ENCODE data around the gene UQCC2. TPM values are rescaled to one million over a fixed set of nuclear protein-coding genes. Genes with fewer than 3 reads are reported as not detected.

The UQCC2 gene
- total and polyA plus RNA-seq, 2 of the 8 experiments (the other 6 are each of a cell fraction or from before 2014, with no cell fraction given) = 52.1 to 104 TPM

DNA sequence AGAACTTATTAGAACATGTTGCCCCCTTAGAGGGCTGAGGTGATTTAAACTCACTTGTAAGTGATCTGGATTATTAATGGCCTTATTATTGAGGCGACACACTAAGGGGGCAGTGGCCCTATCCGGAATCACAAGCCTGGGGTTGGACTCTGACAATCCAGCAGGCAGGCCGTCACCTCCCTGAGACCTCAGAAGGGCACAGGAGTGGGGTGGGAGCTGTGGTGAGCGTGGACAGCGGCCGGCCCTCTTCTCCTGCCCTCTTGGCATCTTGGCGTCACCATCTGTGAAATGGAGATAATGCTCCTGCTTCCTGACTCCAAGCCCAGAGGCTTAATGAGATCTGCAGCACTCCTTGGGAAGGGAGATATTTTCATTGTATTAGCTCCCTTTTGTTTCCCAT, 15.6 kb upstream of the UQCC2 start (continued):
- TF ChIP-seq, protein P1, sequence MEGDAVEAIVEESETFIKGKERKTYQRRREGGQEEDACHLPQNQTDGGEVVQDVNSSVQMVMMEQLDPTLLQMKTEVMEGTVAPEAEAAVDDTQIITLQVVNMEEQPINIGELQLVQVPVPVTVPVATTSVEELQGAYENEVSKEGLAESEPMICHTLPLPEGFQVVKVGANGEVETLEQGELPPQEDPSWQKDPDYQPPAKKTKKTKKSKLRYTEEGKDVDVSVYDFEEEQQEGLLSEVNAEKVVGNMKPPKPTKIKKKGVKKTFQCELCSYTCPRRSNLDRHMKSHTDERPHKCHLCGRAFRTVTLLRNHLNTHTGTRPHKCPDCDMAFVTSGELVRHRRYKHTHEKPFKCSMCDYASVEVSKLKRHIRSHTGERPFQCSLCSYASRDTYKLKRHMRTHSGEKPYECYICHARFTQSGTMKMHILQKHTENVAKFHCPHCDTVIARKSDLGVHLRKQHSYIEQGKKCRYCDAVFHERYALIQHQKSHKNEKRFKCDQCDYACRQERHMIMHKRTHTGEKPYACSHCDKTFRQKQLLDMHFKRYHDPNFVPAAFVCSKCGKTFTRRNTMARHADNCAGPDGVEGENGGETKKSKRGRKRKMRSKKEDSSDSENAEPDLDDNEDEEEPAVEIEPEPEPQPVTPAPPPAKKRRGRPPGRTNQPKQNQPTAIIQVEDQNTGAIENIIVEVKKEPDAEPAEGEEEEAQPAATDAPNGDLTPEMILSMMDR (IDR thresholded peaks at IDR 0.05; ENCODE audit: control extremely low read depth in 1 of 3, insufficient read depth in 1 of 3, low read depth in 1 of 3, low read length in 3 of 3) = no peak
- TF ChIP-seq EP300 (IDR thresholded peaks at IDR 0.05; ENCODE audit: borderline replicate concordance in 1 of 2, low read depth in 2 of 2, low read length in 2 of 2) (no peak), TAF7 (optimal IDR thresholded peaks at IDR 0.05; ENCODE audit: borderline replicate concordance, low read depth, low read length) (no peak), JUND (IDR thresholded peaks at IDR 0.05; ENCODE audit: low read length) (no peak), CBX5 (IDR thresholded peaks at IDR 0.05; ENCODE audit: low read depth, low read length) (no peak), EZH2 (IDR thresholded peaks at IDR 0.05; ENCODE audit: low read depth, low read length, severe bottlenecking) (no peak)
